ENCODE data around the gene HSPA1A. TPM values are rescaled to one million over a fixed set of nuclear protein-coding genes. Genes with fewer than 3 reads are reported as not detected.

Gene HSPA1A
- total RNA-seq, 1 donor from 2014 or later: 271 TPM

DNA sequence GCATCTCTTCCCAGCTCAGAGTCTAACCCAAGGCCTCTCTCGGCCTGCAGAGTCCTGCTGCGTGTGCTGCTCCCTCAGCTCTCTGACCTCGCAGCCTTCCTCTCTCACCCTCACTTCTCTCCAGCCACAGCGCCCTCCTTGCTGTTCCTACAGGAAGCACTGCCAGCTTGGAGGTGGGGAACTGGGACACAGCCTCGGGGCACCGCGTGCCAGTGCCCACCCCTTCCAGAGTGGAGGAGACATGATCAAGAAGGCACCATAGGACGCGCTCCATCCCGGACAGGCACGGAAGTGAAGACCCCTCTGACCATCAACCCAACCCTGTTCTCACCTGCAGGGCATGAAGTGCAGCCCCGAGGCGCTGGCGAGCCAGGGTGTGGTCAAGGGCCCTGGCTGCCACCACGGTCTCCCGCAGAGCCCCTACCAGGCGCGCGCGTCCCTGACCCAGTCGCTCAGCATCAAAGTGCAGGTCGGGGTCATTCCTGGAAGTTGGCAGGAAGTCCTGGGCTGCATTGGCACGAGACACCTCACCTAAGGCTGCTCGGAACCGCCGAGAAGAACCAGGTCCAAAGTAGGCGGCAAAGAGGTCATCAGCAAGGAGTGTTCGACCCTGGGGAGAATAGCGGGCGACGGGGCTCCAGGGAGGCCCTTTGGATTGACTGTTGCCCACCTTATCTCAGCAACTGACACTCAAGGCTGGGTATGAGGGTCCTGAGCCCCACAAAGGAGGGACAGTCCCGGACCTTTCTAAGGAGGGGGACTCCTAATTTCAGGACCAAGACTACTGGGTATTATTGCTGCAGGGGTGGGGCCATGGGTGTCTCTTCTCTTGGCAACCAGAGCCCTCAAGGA is 39.5 kb upstream of the HSPA1A start:
- Histone ChIP-seq H3K27ac (replicated peaks) (peak overlapping the region; percentile 85), H3K27me3 (ENCODE audit: low read depth) (no peaks in the 10 kb centered on the region), H3K4me3 (peak overlapping the region; percentile 57), H3K4me1 (peaks cover 18% of the 10 kb centered on the region), H3K9me3 (replicated peaks) (no peaks in the 10 kb centered on the region), H3K36me3 (peaks cover 27% of the 10 kb centered on the region)
- TF ChIP-seq, protein P1, sequence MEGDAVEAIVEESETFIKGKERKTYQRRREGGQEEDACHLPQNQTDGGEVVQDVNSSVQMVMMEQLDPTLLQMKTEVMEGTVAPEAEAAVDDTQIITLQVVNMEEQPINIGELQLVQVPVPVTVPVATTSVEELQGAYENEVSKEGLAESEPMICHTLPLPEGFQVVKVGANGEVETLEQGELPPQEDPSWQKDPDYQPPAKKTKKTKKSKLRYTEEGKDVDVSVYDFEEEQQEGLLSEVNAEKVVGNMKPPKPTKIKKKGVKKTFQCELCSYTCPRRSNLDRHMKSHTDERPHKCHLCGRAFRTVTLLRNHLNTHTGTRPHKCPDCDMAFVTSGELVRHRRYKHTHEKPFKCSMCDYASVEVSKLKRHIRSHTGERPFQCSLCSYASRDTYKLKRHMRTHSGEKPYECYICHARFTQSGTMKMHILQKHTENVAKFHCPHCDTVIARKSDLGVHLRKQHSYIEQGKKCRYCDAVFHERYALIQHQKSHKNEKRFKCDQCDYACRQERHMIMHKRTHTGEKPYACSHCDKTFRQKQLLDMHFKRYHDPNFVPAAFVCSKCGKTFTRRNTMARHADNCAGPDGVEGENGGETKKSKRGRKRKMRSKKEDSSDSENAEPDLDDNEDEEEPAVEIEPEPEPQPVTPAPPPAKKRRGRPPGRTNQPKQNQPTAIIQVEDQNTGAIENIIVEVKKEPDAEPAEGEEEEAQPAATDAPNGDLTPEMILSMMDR (IDR thresholded peaks at IDR 0.05; ENCODE audit: borderline replicate concordance): no peak
- no peak for DNase-seq
- intact Hi-C loops (cut with micrococcal nuclease): no loop called here

DNA sequence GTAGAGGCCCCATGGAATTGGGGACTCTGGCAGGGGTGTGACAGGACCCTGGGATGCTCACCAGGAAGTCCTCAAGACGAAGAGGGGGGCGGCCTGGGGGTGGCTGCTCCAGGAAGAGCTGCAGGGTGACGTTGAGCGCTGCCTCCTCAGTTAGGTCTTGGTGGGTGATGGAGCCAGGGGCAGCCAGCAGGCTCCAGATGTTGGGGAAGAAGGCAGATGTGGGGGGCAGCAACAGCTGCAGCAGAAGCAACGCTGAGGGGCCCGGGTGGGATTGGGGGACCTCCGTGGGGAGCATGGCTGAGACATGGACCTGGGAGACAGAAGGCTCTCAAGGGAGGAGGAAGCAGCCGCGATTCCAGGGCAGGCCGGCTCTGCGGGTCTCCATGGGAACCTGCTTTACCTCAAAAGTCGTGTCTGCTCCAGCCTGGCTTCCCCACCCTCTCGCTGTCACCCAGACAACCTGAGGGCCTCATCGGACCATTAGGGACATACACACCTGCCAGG is 38.8 kb upstream of the HSPA1A start:
- Histone ChIP-seq H3K9me3 (replicated peaks) (no peaks in the 10 kb centered on the region), H3K36me3 (peaks cover 33% of the 10 kb centered on the region), H3K4me3 (peak overlapping the region; percentile 57), H3K4me1 (peaks cover 18% of the 10 kb centered on the region), H3K27ac (replicated peaks) (peak overlapping the region; percentile 85), H3K27me3 (ENCODE audit: low read depth) (no peaks in the 10 kb centered on the region)
- intact Hi-C loops (cut with micrococcal nuclease): no loop called here
- TF ChIP-seq, protein P1 (IDR thresholded peaks at IDR 0.05; ENCODE audit: borderline replicate concordance): no peak
- DNase-seq: no peak

DNA sequence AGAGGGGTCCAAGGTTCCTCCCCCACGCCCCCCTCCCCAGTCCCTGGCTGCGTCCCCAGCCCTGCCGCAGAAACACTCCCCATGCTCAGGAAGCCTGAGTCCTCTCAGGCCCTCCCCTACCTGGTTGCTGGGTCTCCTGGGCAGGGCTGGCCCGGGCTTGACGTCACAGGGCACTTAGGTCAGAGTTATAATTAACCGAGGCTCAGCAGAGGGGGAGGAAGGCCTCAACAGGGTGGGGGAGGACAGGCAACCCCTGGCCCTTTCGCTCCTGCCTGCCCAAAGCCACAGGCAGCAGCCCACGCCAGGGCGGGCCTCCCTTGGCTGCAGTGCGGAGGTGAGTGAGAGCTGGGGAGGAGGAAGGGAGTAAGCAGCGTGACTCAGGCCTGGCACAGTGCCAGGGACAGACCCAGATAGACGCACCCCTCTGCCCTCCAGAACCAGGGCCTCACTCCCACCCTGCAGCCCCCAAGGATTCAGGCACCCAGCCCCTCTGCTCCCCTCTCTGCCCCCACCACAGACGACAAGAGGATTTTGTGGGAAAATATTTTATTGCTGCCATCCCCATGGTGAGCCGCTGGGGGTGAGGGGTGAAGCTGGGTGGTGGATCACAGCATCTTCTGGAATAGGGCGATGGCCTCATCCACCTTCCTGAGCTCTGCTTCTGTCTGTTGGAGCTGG is 38.2 kb upstream of the HSPA1A start, which contains the start of gene VWA7:
Gene VWA7 (minus strand): TSS at position 340 of the 678 bp plus-strand sequence. CDS start 549 bp downstream, outside the sequence.
- Histone ChIP-seq H3K4me3 (peak within 1 kb of the TSS; percentile 57), H3K27ac (replicated peaks) (peak within 1 kb of the TSS; percentile 85), H3K27me3 (ENCODE audit: low read depth) (no peaks in the 10 kb centered on the region), H3K4me1 (peaks cover 18% of the 10 kb centered on the region), H3K36me3 (peaks cover 39% of the 10 kb centered on the region), H3K9me3 (replicated peaks) (no peaks in the 10 kb centered on the region)
- intact Hi-C loops (cut with micrococcal nuclease): no loop called here
- TF ChIP-seq, protein P1 (IDR thresholded peaks at IDR 0.05; ENCODE audit: borderline replicate concordance): no peak
- DNase-seq: peak; percentile 68

DNA sequence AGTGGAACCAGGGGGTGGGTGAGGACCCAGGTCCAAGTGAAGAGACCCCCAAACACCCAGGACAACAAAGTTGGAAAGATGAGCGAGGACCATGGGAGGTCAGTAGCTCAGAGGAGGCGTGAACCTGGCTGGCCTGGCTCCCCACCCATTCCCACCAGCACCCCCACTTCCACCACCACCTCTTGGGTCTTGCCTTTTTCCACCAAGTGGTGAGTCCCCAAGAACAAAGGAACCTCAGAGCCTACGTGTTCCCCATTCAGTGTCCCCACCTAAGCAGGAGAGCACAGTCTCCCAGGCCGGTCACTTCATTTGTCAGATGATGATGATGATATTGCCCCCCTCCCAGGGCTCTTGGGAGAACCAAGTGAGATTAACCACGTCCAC is 37.7 kb upstream of the HSPA1A start:
- H3K9me3 ChIP-seq (replicated peaks): no peaks in the 10 kb centered on the region
- TF ChIP-seq, protein P1 (IDR thresholded peaks at IDR 0.05; ENCODE audit: borderline replicate concordance): no peak
- intact Hi-C loops (cut with micrococcal nuclease): no loop called here
- H3K27me3 ChIP-seq (ENCODE audit: low read depth): no peaks in the 10 kb centered on the region
- H3K4me1 ChIP-seq: peaks cover 18% of the 10 kb centered on the region
- peak overlapping the region; percentile 85 for H3K27ac ChIP-seq (replicated peaks)
- no peak overlapping the region for H3K4me3 ChIP-seq
- peaks cover 44% of the 10 kb centered on the region for H3K36me3 ChIP-seq
- no peak for DNase-seq

DNA sequence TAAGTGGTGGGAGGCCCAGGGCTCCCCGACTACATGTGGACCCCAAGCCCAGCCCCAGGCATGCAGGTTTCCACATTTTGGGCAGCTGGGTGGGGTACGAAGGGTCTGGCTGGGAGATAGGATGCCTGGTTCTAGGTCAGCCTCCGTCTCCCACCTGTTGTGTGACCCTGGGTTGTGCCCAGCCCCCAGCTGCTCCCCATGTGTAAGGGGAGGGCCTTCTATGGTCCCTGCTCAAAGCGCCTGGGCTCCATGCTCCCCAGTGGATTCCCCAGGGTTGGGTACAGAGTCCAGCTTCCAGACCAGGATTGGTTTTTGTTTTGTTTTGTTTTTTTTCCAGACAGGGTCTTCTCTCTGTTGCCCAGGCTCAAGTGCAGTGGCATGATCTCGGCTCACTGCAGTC is 37.1 kb upstream of the HSPA1A start:
- intact Hi-C loops (cut with micrococcal nuclease): no loop called here
- H3K9me3 ChIP-seq (replicated peaks): no peaks in the 10 kb centered on the region
- H3K27ac ChIP-seq (replicated peaks): peak overlapping the region; percentile 85
- no peak overlapping the region for H3K4me3 ChIP-seq
- peaks cover 50% of the 10 kb centered on the region for H3K36me3 ChIP-seq
- DNase-seq: no peak
- TF ChIP-seq, protein P1 (IDR thresholded peaks at IDR 0.05; ENCODE audit: borderline replicate concordance): no peak
- H3K27me3 ChIP-seq (ENCODE audit: low read depth): no peaks in the 10 kb centered on the region
- peaks cover 15% of the 10 kb centered on the region for H3K4me1 ChIP-seq
